ENCODE measurements around the gene ZNF485. TPM values are rescaled to one million over a fixed set of nuclear protein-coding genes. Genes with fewer than 3 reads are reported as not detected.

Gene ZNF485
- total RNA-seq, 1 experiment from 2014 or later = 10.6 TPM

GRCh38 chr10:43591303-43591904 lies 14.8 kb upstream of the ZNF485 start:
- Histone ChIP-seq H3K4me1 (ENCODE audit: control insufficient read depth, insufficient read depth, low read length) (peaks cover 10% of the 10 kb centered on the region; the same call in 1 of the 2 replicates), H3K27ac (ENCODE audit: low read length) (no peak overlapping the region), H3K36me3 (ENCODE audit: control insufficient read depth, insufficient read depth, low read length) (no peaks in the 10 kb centered on the region), H3K27me3 (ENCODE audit: control insufficient read depth, insufficient read depth, low read length) (no peaks in the 10 kb centered on the region), H3K4me3 (ENCODE audit: low read depth in 2 of 2, low read length in 2 of 2) (no peak overlapping the region), H3K9me3 (ENCODE audit: control insufficient read depth, insufficient read depth, low read depth, low read length) (peaks cover 14% of the 10 kb centered on the region; the same call in 1 of the 2 replicates)
- in situ Hi-C loops (cut with HindIII; ENCODE audit: low pct_unique_long_range_greater_than_20kb, low sequenced_read_pairs) (no loop called here), intact Hi-C loops (cut with micrococcal nuclease; ENCODE audit: unreplicated experiment) (no loop called here)
- CTCF ChIA-PET = no interaction called here
- ATAC-seq (no peak), DNase-seq (ENCODE audit: low read depth, low spot score) (no peak)
- no TSS peak for BruUV-seq (replicated peaks)
- POLR2A ChIA-PET = interaction anchor here (0.5 kb wide), 1 partner anchor 49 kb away, joined by 5 read pairs; no protein-coding TSS in a partner anchor
- TF ChIP-seq POLR2AphosphoS5 (IDR thresholded peaks at IDR 0.05; ENCODE audit: low read depth, low read length) (no peak), CTCF (IDR thresholded peaks at IDR 0.05) (no peak), TCF7L2 (IDR thresholded peaks at IDR 0.05; ENCODE audit: low read depth, low read length) (no peak), SIN3A (IDR thresholded peaks at IDR 0.05; ENCODE audit: borderline replicate concordance, insufficient read depth, low read depth, low read length) (no peak), REST (IDR thresholded peaks at IDR 0.05; ENCODE audit: insufficient read depth in 1 of 2, low read depth in 2 of 2, low read length in 1 of 2) (no peak)

- POLR2A ChIA-PET = interaction anchor here (1.2 kb wide), 1 partner anchor 20 kb away, joined by 4 read pairs; no protein-coding TSS in a partner anchor
- CTCF ChIA-PET = interaction anchor here (0.6 kb wide), 1 partner anchor 29 kb away, joined by 8 read pairs; no protein-coding TSS in a partner anchor
- ATAC-seq (peak; percentile 69), DNase-seq (ENCODE audit: low read depth, low spot score) (no peak)
- intact Hi-C loops (cut with micrococcal nuclease; ENCODE audit: unreplicated experiment) = no loop called here
- peaks cover 14% of the 10 kb centered on the region; the same call in 1 of the 2 replicates for H3K9me3 ChIP-seq (ENCODE audit: control insufficient read depth, insufficient read depth, low read depth, low read length)
- H3K27ac ChIP-seq (ENCODE audit: low read length) = peak overlapping the region; percentile 68
- H3K4me3 ChIP-seq (ENCODE audit: low read depth in 2 of 2, low read length in 2 of 2) = peak overlapping the region; percentile 19 to 49
- in situ Hi-C loops (cut with HindIII; ENCODE audit: low pct_unique_long_range_greater_than_20kb, low sequenced_read_pairs) = no loop called here
- BruUV-seq (replicated peaks) = no TSS peak
- H3K4me1 ChIP-seq (ENCODE audit: control insufficient read depth, insufficient read depth, low read length) = peaks cover 14% of the 10 kb centered on the region; the same call in 1 of the 2 replicates
- no peaks in the 10 kb centered on the region for H3K36me3 ChIP-seq (ENCODE audit: control insufficient read depth, insufficient read depth, low read length)
- no peaks in the 10 kb centered on the region for H3K27me3 ChIP-seq (ENCODE audit: control insufficient read depth, insufficient read depth, low read length)
- TF ChIP-seq SIN3A (IDR thresholded peaks at IDR 0.05; ENCODE audit: borderline replicate concordance, insufficient read depth, low read depth, low read length) (no peak), TCF7L2 (IDR thresholded peaks at IDR 0.05; ENCODE audit: low read depth, low read length) (no peak), POLR2AphosphoS5 (IDR thresholded peaks at IDR 0.05; ENCODE audit: low read depth, low read length) (no peak), CTCF (IDR thresholded peaks at IDR 0.05) (no peak), REST (IDR thresholded peaks at IDR 0.05; ENCODE audit: insufficient read depth in 1 of 2, low read depth in 2 of 2, low read length in 1 of 2) (no peak)
These were observed 11.2 kb upstream of the ZNF485 start for GRCh38 chr10:43594944-43595589.

All from Panc1 (cell line).